BE2C (cell line): ENCODE measurements around the gene MSH2.

Source experiments
- DNase-seq: peaks from one replicate; pipeline ENCODE4 v3.0.0-alpha.2; 2020
- H3K27me3 ChIP-seq: fragments of 250-450 bp; sonication (Bioruptor Pico); 2 replicates; pipeline ENCODE4 v1.5.1; 2020; ENCODE audit warnings: mild to moderate bottlenecking
- H3K36me3 ChIP-seq: fragments of 250-450 bp; sonication (Bioruptor Pico); 2 replicates; pipeline ENCODE4 v1.5.1; 2020; ENCODE audit warnings: mild to moderate bottlenecking
- H3K4me1 ChIP-seq: fragments of 250-450 bp; sonication (Bioruptor Pico); 2 replicates; pipeline ENCODE4 v1.5.1; 2020
- H3K4me3 ChIP-seq: 2 replicates; pipeline ENCODE4 v1.5.1; 2011; ENCODE audit warnings: low read depth, low read length
- H3K9me3 ChIP-seq: fragments of 250-450 bp; sonication (Bioruptor Pico); 2 replicates; pipeline ENCODE4 v1.5.1; 2020
- CTCF ChIP-seq: IDR thresholded peaks from 2 replicates; pipeline ENCODE4 v1.5.1; 2012; ENCODE audit warnings: mild to moderate bottlenecking, low read depth, low read length

The MSH2 gene

GRCh38 chr2:47510745-47511144 is 107.8 kb downstream of the MSH2 start:
- Histone ChIP-seq H3K4me1 (no peaks in the 10 kb centered on the region; the same call in 1 of the 2 replicates), H3K27me3 (no peaks in the 10 kb centered on the region), H3K4me3 (no peak overlapping the region), H3K36me3 (no peaks in the 10 kb centered on the region), H3K9me3 (no peaks in the 10 kb centered on the region)
- DNase-seq: no peak
- TF ChIP-seq CTCF: peak; percentile 13; the same call in 1 of the 2 replicates

- peak; percentile 28 for DNase-seq
- Histone ChIP-seq H3K36me3 (no peaks in the 10 kb centered on the region), H3K9me3 (no peaks in the 10 kb centered on the region), H3K4me3 (no peak overlapping the region), H3K4me1 (no peaks in the 10 kb centered on the region; the same call in 1 of the 2 replicates), H3K27me3 (no peaks in the 10 kb centered on the region)
- no peak for TF ChIP-seq CTCF
These were observed 109.7 kb downstream of the MSH2 start for GRCh38 chr2:47512581-47513083.

GRCh38 chr2:47513981-47514520 is 111.1 kb downstream of the MSH2 start:
- H3K4me1 ChIP-seq: no peaks in the 10 kb centered on the region; the same call in 1 of the 2 replicates
- no peaks in the 10 kb centered on the region for H3K9me3 ChIP-seq
- no peak overlapping the region for H3K4me3 ChIP-seq
- no peaks in the 10 kb centered on the region for H3K27me3 ChIP-seq
- no peak for TF ChIP-seq CTCF
- no peaks in the 10 kb centered on the region for H3K36me3 ChIP-seq
- no peak for DNase-seq

- H3K36me3 ChIP-seq: no peaks in the 10 kb centered on the region
- no peak overlapping the region for H3K4me3 ChIP-seq
- H3K9me3 ChIP-seq: no peaks in the 10 kb centered on the region
- H3K4me1 ChIP-seq: no peaks in the 10 kb centered on the region; the same call in 1 of the 2 replicates
- TF ChIP-seq CTCF: no peak
- no peaks in the 10 kb centered on the region for H3K27me3 ChIP-seq
- DNase-seq: no peak
These were observed 113.6 kb downstream of the MSH2 start for GRCh38 chr2:47516360-47517104.

GRCh38 chr2:47518497-47519146 is 115.7 kb downstream of the MSH2 start:
- no peak for TF ChIP-seq CTCF
- Histone ChIP-seq H3K36me3 (no peaks in the 10 kb centered on the region), H3K27me3 (no peaks in the 10 kb centered on the region), H3K9me3 (no peaks in the 10 kb centered on the region), H3K4me1 (no peaks in the 10 kb centered on the region), H3K4me3 (no peak overlapping the region)
- no peak for DNase-seq
